ENCODE measurements around the gene SH3YL1. TPM values are rescaled to one million over a fixed set of nuclear protein-coding genes. Genes with fewer than 3 reads are reported as not detected.

Gene SH3YL1
- total RNA-seq, 2 donors from 2014 or later, result 72.4 to 117 TPM

GRCh38 chr2:281381-281780 lies 17.5 kb upstream of the SH3YL1 start:
- Histone ChIP-seq H3K9me3 (no peaks in the 10 kb centered on the region), H3K27ac (no peak overlapping the region), H3K27me3 (replicated peaks; ENCODE audit: insufficient read depth) (no peaks in the 10 kb centered on the region), H3K4me3 (no peak overlapping the region), H3K4me1 (replicated peaks) (peaks cover 10% of the 10 kb centered on the region), H3K36me3 (peaks cover 0 to 4% of the 10 kb centered on the region in 2 donors)
- intact Hi-C loops (cut with DNase I), result no loop called here
- DNase-seq (ENCODE audit: low spot score), result no peak
- WGBS, result 92% methylated on average over 9 of the region's 9 CpGs
- no peak for TF ChIP-seq CTCF (IDR thresholded peaks at IDR 0.05)
- no peak for TF ChIP-seq POLR2A (IDR thresholded peaks at IDR 0.05)
- no peak for TF ChIP-seq POLR2AphosphoS5 (IDR thresholded peaks at IDR 0.05)

- Histone ChIP-seq H3K36me3 (peaks cover 0 to 4% of the 10 kb centered on the region in 2 donors), H3K27ac (no peak overlapping the region), H3K4me1 (replicated peaks) (peaks cover 9% of the 10 kb centered on the region), H3K27me3 (replicated peaks; ENCODE audit: insufficient read depth) (no peaks in the 10 kb centered on the region), H3K4me3 (no peak overlapping the region), H3K9me3 (no peaks in the 10 kb centered on the region)
- no peak for DNase-seq (ENCODE audit: low spot score)
- 86% methylated on average over 7 of the region's 7 CpGs for WGBS
- intact Hi-C loops (cut with DNase I), result no loop called here
- TF ChIP-seq POLR2A (IDR thresholded peaks at IDR 0.05) (no peak), CTCF (IDR thresholded peaks at IDR 0.05) (no peak), POLR2AphosphoS5 (IDR thresholded peaks at IDR 0.05) (no peak)
Measured at GRCh38 chr2:280650-281110, 16.8 kb upstream of the SH3YL1 start.

GRCh38 chr2:279956-280649 lies 16.3 kb upstream of the SH3YL1 start:
- Histone ChIP-seq H3K9me3 (no peaks in the 10 kb centered on the region), H3K4me1 (replicated peaks) (peaks cover 3% of the 10 kb centered on the region), H3K4me3 (no peak overlapping the region), H3K36me3 (peaks cover 0 to 4% of the 10 kb centered on the region in 2 donors), H3K27me3 (replicated peaks; ENCODE audit: insufficient read depth) (no peaks in the 10 kb centered on the region), H3K27ac (no peak overlapping the region)
- TF ChIP-seq CTCF (IDR thresholded peaks at IDR 0.05) (no peak), POLR2AphosphoS5 (IDR thresholded peaks at IDR 0.05) (no peak), POLR2A (IDR thresholded peaks at IDR 0.05) (no peak)
- DNase-seq (ENCODE audit: low spot score), result no peak
- WGBS, result 91% methylated on average over 4 of the region's 4 CpGs
- intact Hi-C loops (cut with DNase I), result no loop called here

DNA sequence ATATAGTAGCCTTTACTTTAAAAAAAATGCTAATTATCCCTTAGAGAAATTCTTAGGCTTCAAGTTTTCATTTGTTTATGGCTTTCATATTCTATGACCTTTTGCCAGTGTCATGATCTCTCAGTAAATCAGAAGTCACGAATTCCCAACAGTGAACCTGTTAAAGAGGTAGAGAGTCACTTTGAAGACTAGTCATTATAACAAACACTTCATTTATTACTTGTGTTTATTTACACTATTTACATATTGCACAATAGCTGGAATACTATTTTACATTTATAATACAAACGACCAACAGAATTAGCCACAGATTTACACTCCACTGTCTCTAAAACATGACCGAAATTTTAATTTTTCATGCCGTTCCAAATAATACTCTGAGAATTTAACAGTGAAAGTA lies 15.5 kb upstream of the SH3YL1 start:
- TF ChIP-seq POLR2AphosphoS5 (IDR thresholded peaks at IDR 0.05) (no peak), CTCF (IDR thresholded peaks at IDR 0.05) (no peak), POLR2A (IDR thresholded peaks at IDR 0.05) (no peak)
- H3K36me3 ChIP-seq, result peaks cover 0 to 4% of the 10 kb centered on the region in 2 donors
- DNase-seq (ENCODE audit: low spot score), result no peak
- no peak overlapping the region for H3K4me3 ChIP-seq
- H3K4me1 ChIP-seq (replicated peaks), result no peaks in the 10 kb centered on the region
- intact Hi-C loops (cut with DNase I), result no loop called here
- H3K27me3 ChIP-seq (replicated peaks; ENCODE audit: insufficient read depth), result no peaks in the 10 kb centered on the region
- 83% methylated on average over 4 of the region's 4 CpGs for WGBS
- H3K9me3 ChIP-seq, result no peaks in the 10 kb centered on the region
- no peak overlapping the region for H3K27ac ChIP-seq

DNA sequence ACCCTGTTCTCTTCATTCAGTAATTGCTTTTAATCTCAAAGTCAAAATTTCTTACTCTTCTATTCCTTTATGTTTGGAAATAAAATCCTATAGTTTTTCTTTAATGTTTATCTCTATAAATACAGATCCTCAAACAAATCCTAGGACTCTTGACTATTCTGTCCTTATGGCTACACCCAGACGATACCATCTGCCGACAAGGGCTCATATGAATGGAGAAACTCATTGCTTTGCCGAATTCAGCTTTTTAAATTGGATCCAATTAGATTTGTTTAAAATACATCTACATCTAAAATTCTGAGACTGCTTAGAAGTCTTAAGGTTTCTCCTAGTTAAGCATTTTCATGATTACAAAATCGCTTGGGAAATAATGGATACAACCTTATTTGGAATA lies 15.1 kb upstream of the SH3YL1 start:
- WGBS, result 91% methylated on average over 4 of the region's 4 CpGs
- Histone ChIP-seq H3K36me3 (peaks cover 0 to 4% of the 10 kb centered on the region in 2 donors), H3K9me3 (no peaks in the 10 kb centered on the region), H3K4me1 (replicated peaks) (no peaks in the 10 kb centered on the region), H3K27ac (no peak overlapping the region), H3K27me3 (replicated peaks; ENCODE audit: insufficient read depth) (no peaks in the 10 kb centered on the region), H3K4me3 (no peak overlapping the region)
- TF ChIP-seq POLR2AphosphoS5 (IDR thresholded peaks at IDR 0.05), result no peak
- no peak for TF ChIP-seq POLR2A (IDR thresholded peaks at IDR 0.05)
- no peak for TF ChIP-seq CTCF (IDR thresholded peaks at IDR 0.05)
- no peak for DNase-seq (ENCODE audit: low spot score)
- intact Hi-C loops (cut with DNase I), result no loop called here

All from prostate gland (tissue), 2 donors.